GM18498 (cell line): ENCODE data around the gene IGF2R.

ENCODE experiments used
- ATAC-seq: cut with Tn5 transposase; IDR thresholded peaks from one replicate; pipeline ENCODE4 v1.9.1; 2021; ENCODE audit warnings: mild to moderate bottlenecking, moderate library complexity; ENCODE audit not compliant: unreplicated experiment

The IGF2R gene

GRCh38 chr6:160160450-160160849, 191.6 kb downstream of the IGF2R start:
- ATAC-seq = no peak
